AG04449 (cell line): Measurements from ENCODE around the gene ZNF274.

ENCODE experiments used
- CTCF ChIA-PET: fragments of 350-600 bp; formaldehyde crosslinking; extraction: SDS; loops from one replicate; lab custom pipeline; 2021; ENCODE audit warnings: antibody characterized with exemption; lab: Yijun Ruan, JAX
- POLR2A ChIA-PET: fragments of 400-600, 350-600 bp; formaldehyde crosslinking; extraction: SDS; loops from one replicate; lab custom pipeline; 2020; ENCODE audit warnings: antibody characterized with exemption, inconsistent platforms; lab: Yijun Ruan, JAX
- DNase-seq: peaks from one replicate; pipeline ENCODE4 v3.0.0-alpha.2; 2010; ENCODE audit warnings: low read depth, low spot score
- H3K4me3 ChIP-seq: 2 replicates; pipeline ENCODE4 v1.5.1; 2011; ENCODE audit warnings: low read depth, mild to moderate bottlenecking, control low read depth, low read length
- CTCF ChIP-seq: IDR thresholded peaks from one replicate; pipeline ENCODE4 v1.5.1; 2011; ENCODE audit warnings: mild to moderate bottlenecking, moderate library complexity, low read length, control low read depth, inconsistent platforms; ENCODE audit not compliant: insufficient read depth; ENCODE audit errors: missing control alignments

ZNF274 gene

GRCh38 chr19:58154287-58154678, 28.6 kb upstream of the ZNF274 start:
- POLR2A ChIA-PET: interaction anchor here (0.6 kb wide), 1 partner anchor 475 kb away, joined by 3 read pairs; no protein-coding TSS in a partner anchor

GRCh38 chr19:58154679-58155648, 27.9 kb upstream of the ZNF274 start:
- CTCF ChIA-PET: interaction anchor here (0.6 to 1.7 kb wide), 17 partner anchors 9 to 756 kb away, joined by 3 to 12 read pairs (median 4); partner anchors contain the start of genes ZNF274 and ZNF814
- peak; percentile 44 for DNase-seq
- POLR2A ChIA-PET: no interaction called here
- peak; percentile 100 for TF ChIP-seq CTCF
- H3K4me3 ChIP-seq: peak overlapping the region; percentile 85

More at GRCh38 chr19:58154287-58154678, 28.6 kb upstream of the ZNF274 start:
- H3K4me3 ChIP-seq: peak overlapping the region; percentile 85
- TF ChIP-seq CTCF: no peak
- CTCF ChIA-PET: interaction anchor here (0.7 to 1.4 kb wide), 4 partner anchors 12 to 748 kb away, joined by 3 to 6 read pairs (median 4); no protein-coding TSS in a partner anchor
- DNase-seq: no peak

GRCh38 chr19:58157045-58157728, 25.7 kb upstream of the ZNF274 start:
- CTCF ChIA-PET: interaction anchor here (1.2 to 1.8 kb wide), 2 partner anchors 362 to 420 kb away, joined by 4 to 7 read pairs; partner anchors contain the start of gene ZBTB45

GRCh38 chr19:58166268-58166667, 16.6 kb upstream of the ZNF274 start:
- TF ChIP-seq CTCF: no peak
- ChIA-PET POLR2A (no interaction called here), CTCF (interaction anchor here (1.4 kb wide), 1 partner anchor 11 kb away, joined by 6 read pairs; no protein-coding TSS in a partner anchor)
- no peak for DNase-seq
- H3K4me3 ChIP-seq: no peak overlapping the region

More at GRCh38 chr19:58157045-58157728, 25.7 kb upstream of the ZNF274 start:
- POLR2A ChIA-PET: no interaction called here
- no peak overlapping the region for H3K4me3 ChIP-seq
- TF ChIP-seq CTCF: no peak
- no peak for DNase-seq

GRCh38 chr19:58166708-58167280, 16.1 kb upstream of the ZNF274 start:
- TF ChIP-seq CTCF: no peak
- CTCF ChIA-PET: interaction anchor here (1.4 kb wide), 1 partner anchor 11 kb away, joined by 6 read pairs; no protein-coding TSS in a partner anchor
- DNase-seq: no peak
- no peak overlapping the region for H3K4me3 ChIP-seq
- POLR2A ChIA-PET: no interaction called here
